SK-N-SH (cell line): ENCODE data around the gene OTOG. TPM values are rescaled to one million over a fixed set of nuclear protein-coding genes. Genes with fewer than 3 reads are reported as not detected.

Experiments used
- CTCF ChIA-PET: fragments of 300-600, 350-600 bp; formaldehyde crosslinking; extraction: SDS; loops from one replicate; lab custom pipeline; 2021; lab: Yijun Ruan, JAX
- POLR2A ChIA-PET: fragments of 350-600 bp; sonication (Branson Sonifier 250); formaldehyde crosslinking; extraction: SDS; loops from one replicate; lab custom pipeline; 2020; ENCODE audit warnings: antibody characterized with exemption, inconsistent platforms; lab: Yijun Ruan, JAX
- DNase-seq: peaks from one replicate; pipeline ENCODE4 v3.0.0; 2012
- H2AFZ ChIP-seq: fragments of 200-600 bp; sonication (generic); 2 replicates; pipeline ENCODE4 v1.8.1; 2016; ENCODE audit warnings: antibody characterized with exemption, mild to moderate bottlenecking, low read depth
- H3F3A ChIP-seq: fragments of 200-600 bp; sonication (generic); replicated peaks from 2 replicates; pipeline ENCODE3; 2016; ENCODE audit warnings: antibody characterized with exemption, mild to moderate bottlenecking; ENCODE audit not compliant: insufficient read depth
- H3K27ac ChIP-seq, 2 experiments: fragments of 200-500 bp in 1 of 2; fragments of 200-600 bp in 1 of 2; sonication (Bioruptor generic) in 1 of 2; sonication (generic), shearing (Covaris generic) in 1 of 2; 2 replicates each; pipeline versions ENCODE4 v1.5.1 to v1.6.1; 2014 to 2016; ENCODE audit warnings: low read depth in 2 of 2, inconsistent platforms in 1 of 2, low read length in 1 of 2, mild to moderate bottlenecking in 1 of 2, mixed read lengths in 1 of 2
- H3K27me3 ChIP-seq: fragments of 200-600 bp; sonication (generic), shearing (Covaris generic); 2 replicates; pipeline ENCODE4 v1.6.1; 2016; ENCODE audit warnings: mixed run types; ENCODE audit not compliant: insufficient read depth
- H3K36me3 ChIP-seq, 2 experiments: fragments of 200-500 bp in 1 of 2; fragments of 200-600 bp in 1 of 2; sonication (Bioruptor generic) in 1 of 2; sonication (generic) in 1 of 2; replicated peaks in 1 of 2; 2 replicates each; pipeline versions ENCODE3 to v1.5.1; 2014 to 2016; ENCODE audit warnings: low read length in 1 of 2, mild to moderate bottlenecking in 1 of 2; ENCODE audit not compliant: insufficient read depth in 2 of 2, control insufficient read depth in 1 of 2
- H3K4me1 ChIP-seq, 2 experiments: fragments of 200-500 bp in 1 of 2; fragments of 200-600 bp in 1 of 2; sonication (Bioruptor generic) in 1 of 2; sonication (generic), shearing (Covaris generic) in 1 of 2; 2 replicates each; pipeline versions ENCODE4 v1.5.1 to v1.6.1; 2014 to 2016; ENCODE audit warnings: low read depth in 1 of 2, low read length in 1 of 2, mixed run types in 1 of 2; ENCODE audit not compliant: insufficient read depth in 2 of 2, control insufficient read depth in 1 of 2
- H3K4me2 ChIP-seq: fragments of 200-600 bp; sonication (generic), shearing (Covaris generic); 2 replicates; pipeline ENCODE4 v1.6.1; 2017; ENCODE audit warnings: mixed run types
- H3K4me3 ChIP-seq, 2 experiments: fragments of 200-500 bp in 1 of 2; fragments of 200-600 bp in 1 of 2; sonication (Bioruptor generic) in 1 of 2; sonication (generic), shearing (Covaris generic) in 1 of 2; 2 replicates each; pipeline versions ENCODE4 v1.5.1 to v1.8.1; 2014 to 2016; ENCODE audit warnings: low read depth in 2 of 2, inconsistent platforms in 1 of 2, low read length in 1 of 2, mild to moderate bottlenecking in 1 of 2, mixed read lengths in 1 of 2, moderate library complexity in 1 of 2
- H3K79me2 ChIP-seq: fragments of 200-600 bp; sonication (generic); 2 replicates; pipeline ENCODE4 v1.8.1; 2017; ENCODE audit warnings: mild to moderate bottlenecking; ENCODE audit not compliant: insufficient read depth
- H3K9ac ChIP-seq: fragments of 200-600 bp; sonication (generic); 2 replicates; pipeline ENCODE4 v1.6.1; 2017; ENCODE audit warnings: mixed run types
- H3K9me2 ChIP-seq: fragments of 200-600 bp; sonication (generic); 2 replicates; pipeline ENCODE4 v1.6.1; 2017; ENCODE audit warnings: mixed run types
- H3K9me3 ChIP-seq: fragments of 200-600 bp; sonication (generic); 2 replicates; pipeline ENCODE4 v1.6.1; 2017; ENCODE audit warnings: mixed run types, mild to moderate bottlenecking, moderate library complexity
- H4K20me1 ChIP-seq: fragments of 200-600 bp; sonication (generic); 2 replicates; pipeline ENCODE4 v1.6.1; 2017; ENCODE audit warnings: mild to moderate bottlenecking, mixed run types; ENCODE audit not compliant: insufficient read depth
- CHD2 ChIP-seq: fragments of 150-350 bp; IDR thresholded peaks from 2 replicates; pipeline ENCODE4 v1.6.1; 2018; ENCODE audit warnings: low read length; ENCODE audit not compliant: partially characterized antibody
- EP300 ChIP-seq, 2 experiments: IDR thresholded peaks; 2 replicates each; pipeline versions ENCODE4 v1.4.0 to v1.6.1; 2012; ENCODE audit warnings: borderline replicate concordance in 1 of 2, low read depth in 1 of 2, low read length in 1 of 2
- FOXM1 ChIP-seq: IDR thresholded peaks from 2 replicates; pipeline ENCODE4 v1.4.0; 2012; ENCODE audit warnings: low read depth, mild to moderate bottlenecking
- GABPA ChIP-seq: IDR thresholded peaks from 2 replicates; pipeline ENCODE4 v1.4.0; 2012; ENCODE audit warnings: low read depth, mild to moderate bottlenecking
- NFIC ChIP-seq: IDR thresholded peaks from 2 replicates; pipeline ENCODE4 v1.4.0; 2012; ENCODE audit warnings: borderline replicate concordance
- NRF1 ChIP-seq: IDR thresholded peaks from 2 replicates; pipeline ENCODE4 v1.6.1; 2012; ENCODE audit warnings: low read depth, mild to moderate bottlenecking, low read length
- RAD21 ChIP-seq: IDR thresholded peaks from 2 replicates; pipeline ENCODE4 v1.6.1; 2012; ENCODE audit warnings: mild to moderate bottlenecking, low read length
- RCOR1 ChIP-seq: fragments of 150-350 bp; IDR thresholded peaks from 2 replicates; pipeline ENCODE4 v1.6.1; 2017; ENCODE audit warnings: antibody characterized with exemption, low read length
- RFX5 ChIP-seq: IDR thresholded peaks from 2 replicates; pipeline ENCODE4 v1.6.1; 2012; ENCODE audit warnings: mild to moderate bottlenecking, improper control_type of control experiment, low read length
- SMC3 ChIP-seq: IDR thresholded peaks from 2 replicates; pipeline ENCODE4 v1.6.1; 2012; ENCODE audit warnings: low read depth, low read length, improper control_type of control experiment
- TCF12 ChIP-seq: IDR thresholded peaks from 2 replicates; pipeline ENCODE4 v1.4.0; 2012
- WGBS: methylation state at CpG from one replicate; pipeline ENCODE4 v1.1.6; 2017; ENCODE audit warnings: low lambda C conversion rate; 5-methylcytosine and 5-hydroxymethylcytosine counted together
- polyA plus RNA-seq, 3 experiments: library from polyadenylated mRNA; depleted of rRNA; stranded (reverse); fragments of >200 nt; gene quantifications; 2 replicates each; pipeline ENCODE4 v1.2.3, GENCODE V29; 2012
- TF ChIP-seq, protein P1 (sequence below): IDR thresholded peaks from 2 replicates; pipeline ENCODE4 v1.6.1; 2012; ENCODE audit warnings: mild to moderate bottlenecking, low read depth, low read length, moderate library complexity
- TF ChIP-seq, protein P2 (sequence below): fragments of 200-600 bp; sonication (generic); IDR thresholded peaks from 2 replicates; pipeline ENCODE4 v1.6.1; 2017; ENCODE audit warnings: antibody characterized with exemption, mild to moderate bottlenecking, moderate library complexity

The OTOG gene
- polyA plus RNA-seq, 1 of the 3 experiments (the other 2 are of a cell fraction): not detected

DNA sequence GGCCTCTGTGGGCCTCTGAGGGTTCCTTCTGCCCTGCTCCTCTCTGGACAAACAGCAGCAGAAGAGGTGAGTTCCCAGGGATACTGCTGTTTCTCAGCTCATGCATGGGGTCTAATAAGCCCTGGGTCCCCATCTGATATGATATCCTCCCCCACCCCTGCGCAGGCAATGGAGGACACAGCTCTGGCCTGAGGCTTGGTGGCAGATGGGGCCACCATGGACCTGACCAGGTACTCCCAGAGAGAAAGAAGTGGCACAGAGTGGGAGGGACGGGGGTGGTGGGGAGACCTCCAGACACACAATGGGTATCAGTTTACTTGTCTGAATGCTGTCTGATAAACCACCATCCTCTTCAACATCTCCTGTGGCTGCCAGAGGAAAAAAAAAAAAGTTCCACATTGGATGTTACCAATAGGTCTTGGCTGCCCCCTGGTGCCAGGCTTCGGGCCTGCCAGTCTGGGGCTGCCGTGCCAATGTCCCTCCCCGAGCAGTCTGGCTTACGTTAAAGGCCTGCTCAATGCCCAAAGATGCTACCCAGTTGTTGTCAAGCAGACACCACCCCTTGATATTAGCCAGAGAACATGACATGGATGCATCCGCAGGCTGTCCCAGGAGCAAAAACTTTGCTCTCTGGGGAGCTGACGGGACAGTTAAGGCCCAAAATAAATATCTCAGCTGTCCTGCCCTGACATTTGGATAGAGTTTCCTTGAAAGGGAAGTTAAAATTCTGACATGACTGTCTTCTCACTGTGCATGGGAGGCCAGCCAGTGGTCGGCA lies 42.5 kb upstream of the OTOG start:
- no peak for TF ChIP-seq TCF12
- peak; percentile 98 for TF ChIP-seq SMC3
- no peak for TF ChIP-seq NRF1
- TF ChIP-seq EP300 (IDR thresholded peaks at IDR 0.05; ENCODE audit: borderline replicate concordance in 1 of 2, low read depth in 1 of 2, low read length in 1 of 2): no peak
- peak; percentile 15 for TF ChIP-seq CHD2
- TF ChIP-seq, protein P1, sequence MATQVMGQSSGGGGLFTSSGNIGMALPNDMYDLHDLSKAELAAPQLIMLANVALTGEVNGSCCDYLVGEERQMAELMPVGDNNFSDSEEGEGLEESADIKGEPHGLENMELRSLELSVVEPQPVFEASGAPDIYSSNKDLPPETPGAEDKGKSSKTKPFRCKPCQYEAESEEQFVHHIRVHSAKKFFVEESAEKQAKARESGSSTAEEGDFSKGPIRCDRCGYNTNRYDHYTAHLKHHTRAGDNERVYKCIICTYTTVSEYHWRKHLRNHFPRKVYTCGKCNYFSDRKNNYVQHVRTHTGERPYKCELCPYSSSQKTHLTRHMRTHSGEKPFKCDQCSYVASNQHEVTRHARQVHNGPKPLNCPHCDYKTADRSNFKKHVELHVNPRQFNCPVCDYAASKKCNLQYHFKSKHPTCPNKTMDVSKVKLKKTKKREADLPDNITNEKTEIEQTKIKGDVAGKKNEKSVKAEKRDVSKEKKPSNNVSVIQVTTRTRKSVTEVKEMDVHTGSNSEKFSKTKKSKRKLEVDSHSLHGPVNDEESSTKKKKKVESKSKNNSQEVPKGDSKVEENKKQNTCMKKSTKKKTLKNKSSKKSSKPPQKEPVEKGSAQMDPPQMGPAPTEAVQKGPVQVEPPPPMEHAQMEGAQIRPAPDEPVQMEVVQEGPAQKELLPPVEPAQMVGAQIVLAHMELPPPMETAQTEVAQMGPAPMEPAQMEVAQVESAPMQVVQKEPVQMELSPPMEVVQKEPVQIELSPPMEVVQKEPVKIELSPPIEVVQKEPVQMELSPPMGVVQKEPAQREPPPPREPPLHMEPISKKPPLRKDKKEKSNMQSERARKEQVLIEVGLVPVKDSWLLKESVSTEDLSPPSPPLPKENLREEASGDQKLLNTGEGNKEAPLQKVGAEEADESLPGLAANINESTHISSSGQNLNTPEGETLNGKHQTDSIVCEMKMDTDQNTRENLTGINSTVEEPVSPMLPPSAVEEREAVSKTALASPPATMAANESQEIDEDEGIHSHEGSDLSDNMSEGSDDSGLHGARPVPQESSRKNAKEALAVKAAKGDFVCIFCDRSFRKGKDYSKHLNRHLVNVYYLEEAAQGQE: no peak
- TF ChIP-seq GABPA: no peak
- peak; percentile 96 for TF ChIP-seq RAD21
- no peak for TF ChIP-seq NFIC
- no peak for TF ChIP-seq FOXM1
- no peak for TF ChIP-seq RFX5
- TF ChIP-seq, protein P2, sequence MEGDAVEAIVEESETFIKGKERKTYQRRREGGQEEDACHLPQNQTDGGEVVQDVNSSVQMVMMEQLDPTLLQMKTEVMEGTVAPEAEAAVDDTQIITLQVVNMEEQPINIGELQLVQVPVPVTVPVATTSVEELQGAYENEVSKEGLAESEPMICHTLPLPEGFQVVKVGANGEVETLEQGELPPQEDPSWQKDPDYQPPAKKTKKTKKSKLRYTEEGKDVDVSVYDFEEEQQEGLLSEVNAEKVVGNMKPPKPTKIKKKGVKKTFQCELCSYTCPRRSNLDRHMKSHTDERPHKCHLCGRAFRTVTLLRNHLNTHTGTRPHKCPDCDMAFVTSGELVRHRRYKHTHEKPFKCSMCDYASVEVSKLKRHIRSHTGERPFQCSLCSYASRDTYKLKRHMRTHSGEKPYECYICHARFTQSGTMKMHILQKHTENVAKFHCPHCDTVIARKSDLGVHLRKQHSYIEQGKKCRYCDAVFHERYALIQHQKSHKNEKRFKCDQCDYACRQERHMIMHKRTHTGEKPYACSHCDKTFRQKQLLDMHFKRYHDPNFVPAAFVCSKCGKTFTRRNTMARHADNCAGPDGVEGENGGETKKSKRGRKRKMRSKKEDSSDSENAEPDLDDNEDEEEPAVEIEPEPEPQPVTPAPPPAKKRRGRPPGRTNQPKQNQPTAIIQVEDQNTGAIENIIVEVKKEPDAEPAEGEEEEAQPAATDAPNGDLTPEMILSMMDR: peak; percentile 87
- TF ChIP-seq RCOR1: no peak
- peak; percentile 88 for DNase-seq
- POLR2A ChIA-PET: interaction anchor here (1.0 kb wide), 1 partner anchor 120 kb away, joined by 3 read pairs; no protein-coding TSS in a partner anchor

More for the DNA sequence above, 42.5 kb upstream of the OTOG start:
- Histone ChIP-seq H3K36me3 (no peaks in the 10 kb centered on the region), H3K4me1 (peaks cover 0 to 4% of the 10 kb centered on the region in 2 experiments; a peak in 1 of 4 replicates), H3K27me3 (no peaks in the 10 kb centered on the region), H3K4me2 (no peak overlapping the region), H2AFZ (no peak overlapping the region), H3K9me3 (no peaks in the 10 kb centered on the region), H3K4me3 (no peak overlapping the region; a peak in 1 of 4 replicates), H3K27ac (no peak overlapping the region), H4K20me1 (no peaks in the 10 kb centered on the region), H3K79me2 (no peaks in the 10 kb centered on the region), H3K9ac (no peak overlapping the region), H3F3A (no peaks in the 10 kb centered on the region), H3K9me2 (no peaks in the 10 kb centered on the region)
- CTCF ChIA-PET: interaction anchor here (0.6 to 45.6 kb wide), 39 partner anchors 9 to 563 kb away, joined by 3 to 1101 read pairs (median 5); partner anchors contain the start of genes ABCC8, KCNJ11 and OTOG
- WGBS: 20% methylated on average over 8 of the region's 9 CpGs
